Glutamatergic neuron (in vitro differentiated cells): ENCODE measurements around the gene CDH2. TPM values are rescaled to one million over a fixed set of nuclear protein-coding genes. Genes with fewer than 3 reads are reported as not detected.

Experiments
- DNase-seq: peaks from one replicate; pipeline ENCODE4 v3.0.0; 2022
- H3K27ac Mint-ChIP-seq: one replicate; pipeline ENCODE4 v1.8.0; 2020; ENCODE audit warnings: mild to moderate bottlenecking, mixed read lengths, inconsistent platforms; ENCODE audit not compliant: unreplicated experiment
- H3K27me3 Mint-ChIP-seq: one replicate; pipeline ENCODE4 v1.8.0; 2020; ENCODE audit warnings: mild to moderate bottlenecking, moderate library complexity, mixed read lengths, inconsistent platforms; ENCODE audit not compliant: unreplicated experiment
- H3K36me3 Mint-ChIP-seq: one replicate; pipeline ENCODE4 v1.8.0; 2020; ENCODE audit warnings: mild to moderate bottlenecking, mixed read lengths, inconsistent platforms; ENCODE audit not compliant: unreplicated experiment
- H3K4me1 Mint-ChIP-seq: one replicate; pipeline ENCODE4 v1.8.0; 2020; ENCODE audit warnings: mild to moderate bottlenecking, low read depth, mixed read lengths, inconsistent platforms; ENCODE audit not compliant: unreplicated experiment
- H3K4me3 Mint-ChIP-seq: one replicate; pipeline ENCODE4 v1.8.0; 2020; ENCODE audit warnings: mild to moderate bottlenecking, mixed read lengths, inconsistent platforms; ENCODE audit not compliant: unreplicated experiment
- H3K9me3 Mint-ChIP-seq: one replicate; pipeline ENCODE4 v1.8.0; 2020; ENCODE audit warnings: mild to moderate bottlenecking, moderate library complexity, mixed read lengths, inconsistent platforms; ENCODE audit not compliant: unreplicated experiment
- total RNA-seq: library from RNA; stranded (reverse); fragmentation: NEBNext Ultra II Directional; extraction: Animal tissue kit (Norgen Biotek cat#: 25700); gene quantifications from one replicate; pipeline ENCODE4 v1.2.1, GENCODE V29; 2021; ENCODE audit not compliant: unreplicated experiment
- TF ChIP-seq, protein P1 (sequence below): fragments of 200-600 bp; sonication (generic); IDR thresholded peaks from one replicate; pipeline ENCODE4 v1.5.0; 2021; ENCODE audit not compliant: partially characterized antibody, unreplicated experiment

Gene CDH2
- total RNA-seq, 1 donor from 2014 or later: 224 TPM

DNA sequence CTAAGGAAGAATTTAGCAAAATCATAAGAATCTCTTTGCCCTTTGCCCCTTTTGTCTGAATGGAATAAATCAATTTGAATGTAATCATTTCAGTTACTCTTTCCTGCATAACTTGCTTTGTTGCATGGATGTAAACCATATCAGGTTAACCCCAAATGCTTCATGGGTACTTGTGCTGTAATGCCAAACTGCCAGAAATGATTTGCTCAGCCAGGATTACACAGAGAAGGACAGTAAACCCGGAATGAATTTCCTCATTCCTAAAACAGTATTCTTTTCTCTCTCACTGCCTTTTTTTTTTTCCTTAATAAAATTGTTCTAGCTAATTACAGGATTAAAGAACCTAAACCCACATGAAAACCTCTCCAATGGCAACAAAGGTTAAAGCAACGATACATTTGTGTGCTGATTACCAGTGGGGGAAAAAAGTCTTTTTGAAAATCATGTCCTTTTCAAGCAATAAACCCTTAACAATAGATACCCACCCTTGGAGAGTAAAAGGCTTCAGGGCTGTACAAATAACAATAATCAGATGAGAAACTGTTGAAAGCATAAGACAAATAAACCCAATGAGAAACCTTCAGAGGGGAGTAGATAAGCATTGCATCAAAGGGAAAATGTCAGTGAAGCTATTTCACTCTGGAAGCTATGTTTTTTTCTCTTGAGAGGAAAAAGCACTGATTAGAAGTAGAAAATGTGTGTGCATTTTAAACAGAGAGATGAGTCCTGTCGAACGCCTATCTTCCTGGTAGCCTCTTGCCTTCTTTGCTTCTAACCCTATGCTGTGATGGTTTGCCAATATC, 275.3 kb downstream of the CDH2 start:
- Mint-ChIP-seq H3K4me3 (no peak overlapping the region), H3K4me1 (no peaks in the 10 kb centered on the region), H3K9me3 (no peaks in the 10 kb centered on the region), H3K36me3 (peaks cover 7% of the 10 kb centered on the region), H3K27me3 (no peaks in the 10 kb centered on the region), H3K27ac (no peak overlapping the region)
- TF ChIP-seq, protein P1, sequence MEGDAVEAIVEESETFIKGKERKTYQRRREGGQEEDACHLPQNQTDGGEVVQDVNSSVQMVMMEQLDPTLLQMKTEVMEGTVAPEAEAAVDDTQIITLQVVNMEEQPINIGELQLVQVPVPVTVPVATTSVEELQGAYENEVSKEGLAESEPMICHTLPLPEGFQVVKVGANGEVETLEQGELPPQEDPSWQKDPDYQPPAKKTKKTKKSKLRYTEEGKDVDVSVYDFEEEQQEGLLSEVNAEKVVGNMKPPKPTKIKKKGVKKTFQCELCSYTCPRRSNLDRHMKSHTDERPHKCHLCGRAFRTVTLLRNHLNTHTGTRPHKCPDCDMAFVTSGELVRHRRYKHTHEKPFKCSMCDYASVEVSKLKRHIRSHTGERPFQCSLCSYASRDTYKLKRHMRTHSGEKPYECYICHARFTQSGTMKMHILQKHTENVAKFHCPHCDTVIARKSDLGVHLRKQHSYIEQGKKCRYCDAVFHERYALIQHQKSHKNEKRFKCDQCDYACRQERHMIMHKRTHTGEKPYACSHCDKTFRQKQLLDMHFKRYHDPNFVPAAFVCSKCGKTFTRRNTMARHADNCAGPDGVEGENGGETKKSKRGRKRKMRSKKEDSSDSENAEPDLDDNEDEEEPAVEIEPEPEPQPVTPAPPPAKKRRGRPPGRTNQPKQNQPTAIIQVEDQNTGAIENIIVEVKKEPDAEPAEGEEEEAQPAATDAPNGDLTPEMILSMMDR: no peak
- DNase-seq: no peak
